ENCODE data around the gene CDCA4. TPM values are rescaled to one million over a fixed set of nuclear protein-coding genes. Genes with fewer than 3 reads are reported as not detected.

CDCA4 gene
- total RNA-seq, 1 donor from 2014 or later = 29.7 TPM

DNA sequence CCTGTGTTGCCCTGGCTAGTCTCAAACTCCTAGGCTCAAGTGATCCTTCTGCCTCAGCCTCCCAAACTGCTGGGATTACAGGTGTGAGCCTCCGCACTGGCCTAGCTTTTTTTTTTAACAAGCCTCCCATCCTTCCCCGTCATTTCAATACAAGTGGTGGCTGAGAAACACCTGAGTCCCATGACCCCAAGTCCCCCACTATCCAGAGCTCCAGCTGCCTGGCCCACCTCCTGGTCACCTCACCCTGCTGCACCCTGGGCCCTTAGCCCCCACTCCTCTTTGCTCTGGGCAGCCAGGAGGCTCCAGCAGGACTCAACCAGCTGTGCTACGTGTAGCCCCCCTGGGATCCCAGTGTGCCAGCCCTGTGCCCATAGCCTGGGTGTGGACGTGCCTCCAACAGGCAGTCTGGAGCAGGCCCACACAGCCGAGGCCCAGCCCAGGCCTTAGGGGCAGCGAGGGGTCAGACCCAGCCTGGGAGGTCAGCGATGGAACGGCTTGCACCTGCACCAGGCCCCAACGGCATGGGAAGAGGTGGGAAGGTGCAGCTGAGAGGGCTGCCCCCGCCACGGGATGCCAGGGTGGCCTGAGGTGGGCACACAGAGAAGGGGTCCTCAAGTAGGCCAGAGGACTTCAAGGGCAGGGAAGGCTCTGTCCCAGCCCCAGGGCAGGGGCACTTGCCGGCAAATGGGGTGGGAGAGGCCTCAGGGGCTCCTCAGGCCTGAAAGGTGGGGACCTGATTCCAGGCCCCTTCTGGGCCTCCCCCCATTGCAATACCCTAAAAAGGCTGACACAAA lies 49.2 kb downstream of the CDCA4 start:
- no peak overlapping the region for H3K27ac Mint-ChIP-seq
- H3K9me3 Mint-ChIP-seq = no peaks in the 10 kb centered on the region
- peaks cover 9% of the 10 kb centered on the region for H3K4me1 Mint-ChIP-seq (ENCODE audit: unreplicated experiment)
- H3K36me3 Mint-ChIP-seq = no peaks in the 10 kb centered on the region
- no peak for DNase-seq (ENCODE audit: extremely low spot score, unreplicated experiment)
- no peak overlapping the region for H3K4me3 Mint-ChIP-seq
- TF ChIP-seq, protein P1, sequence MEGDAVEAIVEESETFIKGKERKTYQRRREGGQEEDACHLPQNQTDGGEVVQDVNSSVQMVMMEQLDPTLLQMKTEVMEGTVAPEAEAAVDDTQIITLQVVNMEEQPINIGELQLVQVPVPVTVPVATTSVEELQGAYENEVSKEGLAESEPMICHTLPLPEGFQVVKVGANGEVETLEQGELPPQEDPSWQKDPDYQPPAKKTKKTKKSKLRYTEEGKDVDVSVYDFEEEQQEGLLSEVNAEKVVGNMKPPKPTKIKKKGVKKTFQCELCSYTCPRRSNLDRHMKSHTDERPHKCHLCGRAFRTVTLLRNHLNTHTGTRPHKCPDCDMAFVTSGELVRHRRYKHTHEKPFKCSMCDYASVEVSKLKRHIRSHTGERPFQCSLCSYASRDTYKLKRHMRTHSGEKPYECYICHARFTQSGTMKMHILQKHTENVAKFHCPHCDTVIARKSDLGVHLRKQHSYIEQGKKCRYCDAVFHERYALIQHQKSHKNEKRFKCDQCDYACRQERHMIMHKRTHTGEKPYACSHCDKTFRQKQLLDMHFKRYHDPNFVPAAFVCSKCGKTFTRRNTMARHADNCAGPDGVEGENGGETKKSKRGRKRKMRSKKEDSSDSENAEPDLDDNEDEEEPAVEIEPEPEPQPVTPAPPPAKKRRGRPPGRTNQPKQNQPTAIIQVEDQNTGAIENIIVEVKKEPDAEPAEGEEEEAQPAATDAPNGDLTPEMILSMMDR (conservative IDR thresholded peaks at IDR 0.05) = no peak
- peaks cover 10% of the 10 kb centered on the region for H3K27me3 Mint-ChIP-seq

DNA sequence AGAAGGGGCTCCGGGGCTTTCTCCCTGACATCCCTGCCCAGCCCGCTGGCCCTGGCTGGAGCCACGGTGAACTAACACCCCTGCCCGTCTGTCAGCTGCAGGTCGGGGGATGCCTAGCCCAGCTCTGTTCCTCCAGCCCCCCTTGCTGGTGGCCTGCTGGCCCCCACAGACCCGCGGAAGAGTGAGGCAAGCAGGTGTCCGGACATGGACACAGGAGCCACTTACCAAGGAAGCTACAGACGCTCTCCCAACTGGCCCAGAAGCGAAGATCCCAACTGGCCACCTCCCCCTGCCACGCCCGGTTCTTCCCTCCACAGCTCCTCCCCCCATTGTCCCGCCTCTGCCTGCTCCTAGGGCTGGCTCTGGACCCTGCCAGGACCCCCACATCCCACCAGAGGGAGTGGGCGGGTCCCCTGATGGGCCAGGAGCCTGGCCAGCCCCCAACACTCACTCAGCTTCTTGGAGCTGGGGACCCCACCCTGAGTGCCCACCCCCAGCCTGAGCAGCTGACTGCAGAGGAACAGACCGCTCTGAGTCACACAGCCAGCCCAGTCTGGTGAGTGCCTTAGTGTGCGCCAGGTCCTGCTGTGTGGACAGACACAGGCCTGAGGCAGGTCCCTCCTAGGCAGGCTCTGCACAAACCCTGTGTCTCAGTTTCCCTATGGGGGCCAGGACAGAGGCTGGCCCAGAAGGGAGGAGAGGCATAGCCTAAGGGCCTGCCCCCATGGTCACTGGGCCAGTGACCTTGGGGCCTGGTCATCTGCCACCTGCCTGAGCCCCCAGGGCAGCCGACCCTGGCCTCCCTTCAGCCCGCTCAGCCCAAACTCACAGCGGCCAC lies 50.4 kb downstream of the CDCA4 start:
- TF ChIP-seq, protein P1 (conservative IDR thresholded peaks at IDR 0.05) = no peak
- H3K4me1 Mint-ChIP-seq (ENCODE audit: unreplicated experiment) = peaks cover 4% of the 10 kb centered on the region
- peaks cover 3% of the 10 kb centered on the region for H3K27me3 Mint-ChIP-seq
- H3K36me3 Mint-ChIP-seq = no peaks in the 10 kb centered on the region
- H3K9me3 Mint-ChIP-seq = no peaks in the 10 kb centered on the region
- no peak overlapping the region for H3K27ac Mint-ChIP-seq
- no peak overlapping the region for H3K4me3 Mint-ChIP-seq
- DNase-seq (ENCODE audit: extremely low spot score, unreplicated experiment) = no peak

DNA sequence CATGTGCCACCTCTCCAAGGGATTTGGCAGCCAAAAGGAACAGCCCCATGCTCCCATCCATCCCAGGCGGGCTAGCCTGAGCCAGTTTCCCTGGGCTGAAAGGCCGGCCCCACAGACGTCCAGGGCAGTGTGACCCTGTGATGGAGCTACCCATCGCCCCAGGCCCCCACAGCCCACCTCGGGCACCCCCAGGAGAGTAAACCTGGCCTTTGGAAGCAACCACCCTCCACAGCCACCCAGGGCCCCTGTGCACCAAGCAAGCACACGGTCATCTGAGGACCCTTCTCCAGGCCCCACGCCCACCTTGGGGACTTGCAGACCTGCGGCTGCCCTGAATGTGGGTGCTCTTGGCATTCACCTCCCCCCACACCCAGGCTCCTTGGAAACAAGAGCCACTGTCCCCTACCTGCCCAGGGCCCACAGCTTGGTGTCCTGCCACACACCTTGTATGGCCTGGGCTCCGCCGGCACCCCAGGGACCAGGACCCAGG lies 51.1 kb downstream of the CDCA4 start:
- Mint-ChIP-seq H3K27me3 (peaks cover 3% of the 10 kb centered on the region), H3K36me3 (no peaks in the 10 kb centered on the region)
- DNase-seq (ENCODE audit: extremely low spot score, unreplicated experiment) = no peak

DNA sequence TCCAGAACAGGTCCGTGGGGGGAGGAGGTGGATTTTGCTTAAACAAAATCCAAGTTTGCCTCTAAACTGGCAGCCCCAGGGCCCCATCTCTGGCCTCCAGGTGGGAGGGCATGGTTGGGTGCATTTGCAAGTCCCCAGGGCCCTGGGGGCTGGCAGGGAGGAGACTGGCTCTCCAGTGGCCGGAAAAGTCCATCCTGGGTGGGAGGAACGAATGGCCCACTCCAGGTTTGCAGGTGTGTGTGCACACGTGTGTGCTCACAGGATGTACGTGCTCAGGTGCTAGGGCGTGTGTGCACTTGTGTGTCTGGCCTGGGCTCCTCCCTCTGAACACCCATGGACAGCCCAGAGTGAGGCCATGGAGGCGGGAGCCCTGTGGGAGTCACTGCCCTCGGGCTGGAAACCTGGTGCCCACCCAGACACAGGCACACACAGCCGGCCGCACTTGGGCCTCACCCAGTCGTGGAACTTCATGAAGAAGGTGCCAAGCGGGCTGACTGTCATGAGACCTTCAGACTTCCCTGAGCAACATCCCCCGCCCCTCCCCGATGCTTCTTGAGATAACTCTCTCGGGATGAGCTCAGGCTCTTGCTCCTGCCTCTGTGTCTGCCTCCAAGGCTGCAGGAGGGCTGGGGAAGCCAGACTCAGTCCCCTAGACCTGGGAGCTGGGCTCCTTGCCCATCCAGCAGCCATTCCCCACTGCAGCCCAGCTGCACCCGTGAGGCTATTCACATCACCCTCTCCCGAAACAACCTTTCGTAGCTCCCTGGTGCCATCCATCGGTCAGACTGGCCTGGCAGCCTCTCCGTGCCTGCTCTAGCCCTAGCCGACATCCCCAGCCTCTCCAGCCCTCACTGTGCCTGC lies 52.1 kb downstream of the CDCA4 start:
- no peaks in the 10 kb centered on the region for H3K9me3 Mint-ChIP-seq
- DNase-seq (ENCODE audit: extremely low spot score, unreplicated experiment) = no peak
- peaks cover 4% of the 10 kb centered on the region for H3K4me1 Mint-ChIP-seq (ENCODE audit: unreplicated experiment)
- H3K4me3 Mint-ChIP-seq = peak overlapping the region; percentile 64
- H3K27ac Mint-ChIP-seq = no peak overlapping the region
- TF ChIP-seq, protein P1 (conservative IDR thresholded peaks at IDR 0.05) = no peak
- peaks cover 3% of the 10 kb centered on the region for H3K27me3 Mint-ChIP-seq
- H3K36me3 Mint-ChIP-seq = no peaks in the 10 kb centered on the region

More for the DNA sequence above, 51.1 kb downstream of the CDCA4 start:
- TF ChIP-seq, protein P1 (conservative IDR thresholded peaks at IDR 0.05) = no peak
- H3K27ac Mint-ChIP-seq = no peak overlapping the region
- no peak overlapping the region for H3K4me3 Mint-ChIP-seq
- peaks cover 4% of the 10 kb centered on the region for H3K4me1 Mint-ChIP-seq (ENCODE audit: unreplicated experiment)
- H3K9me3 Mint-ChIP-seq = no peaks in the 10 kb centered on the region

DNA sequence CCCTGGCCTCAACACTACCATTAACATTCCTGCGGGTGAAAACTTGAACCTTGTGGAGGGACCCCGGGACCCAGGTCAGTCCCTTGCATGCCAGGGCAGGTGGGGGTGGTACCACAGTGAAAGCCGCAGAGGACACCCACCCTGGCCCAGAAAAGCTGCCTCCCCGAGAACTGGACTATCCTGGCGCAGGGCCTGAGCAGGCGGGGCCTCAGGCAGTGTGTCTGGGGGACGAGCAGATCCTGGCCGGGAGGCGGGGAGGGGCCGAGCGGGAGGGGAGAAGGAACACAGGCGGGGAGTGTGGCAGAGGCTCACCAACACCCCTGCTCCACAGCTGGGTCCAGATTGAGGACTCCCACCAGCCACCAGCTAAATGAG lies 52.7 kb downstream of the CDCA4 start:
- Mint-ChIP-seq H3K27ac (no peak overlapping the region), H3K27me3 (peaks cover 3% of the 10 kb centered on the region), H3K36me3 (no peaks in the 10 kb centered on the region), H3K4me3 (no peak overlapping the region), H3K4me1 (ENCODE audit: unreplicated experiment) (peaks cover 4% of the 10 kb centered on the region), H3K9me3 (no peaks in the 10 kb centered on the region)
- TF ChIP-seq, protein P1 (conservative IDR thresholded peaks at IDR 0.05) = no peak
- DNase-seq (ENCODE audit: extremely low spot score, unreplicated experiment) = no peak
